ENCODE measurements around the gene UTP11.
A peak's percentile ranks its signal among the peaks of the same experiment; 100 is the strongest.

UTP11 gene

GRCh38 chr1:38045401-38046332 is 33.1 kb downstream of the UTP11 start:
- peak in 3 of 58 donors; percentile 12 to 54 (median 29) for DNase-seq

GRCh38 chr1:38046333-38046883 is 33.9 kb downstream of the UTP11 start, which contains the start of gene POU3F1:
Gene POU3F1, minus strand, starts transcription at chr1:38046793. Its CDS starts 50 bp downstream, at chr1:38046743.
- DNase-seq, result peak in 2 of 58 donors; percentile 46 to 56

GRCh38 chr1:38046884-38047602 is 34.5 kb downstream of the UTP11 start:
- peak; percentile 49 to 94 (median 86) for DNase-seq

DNA sequence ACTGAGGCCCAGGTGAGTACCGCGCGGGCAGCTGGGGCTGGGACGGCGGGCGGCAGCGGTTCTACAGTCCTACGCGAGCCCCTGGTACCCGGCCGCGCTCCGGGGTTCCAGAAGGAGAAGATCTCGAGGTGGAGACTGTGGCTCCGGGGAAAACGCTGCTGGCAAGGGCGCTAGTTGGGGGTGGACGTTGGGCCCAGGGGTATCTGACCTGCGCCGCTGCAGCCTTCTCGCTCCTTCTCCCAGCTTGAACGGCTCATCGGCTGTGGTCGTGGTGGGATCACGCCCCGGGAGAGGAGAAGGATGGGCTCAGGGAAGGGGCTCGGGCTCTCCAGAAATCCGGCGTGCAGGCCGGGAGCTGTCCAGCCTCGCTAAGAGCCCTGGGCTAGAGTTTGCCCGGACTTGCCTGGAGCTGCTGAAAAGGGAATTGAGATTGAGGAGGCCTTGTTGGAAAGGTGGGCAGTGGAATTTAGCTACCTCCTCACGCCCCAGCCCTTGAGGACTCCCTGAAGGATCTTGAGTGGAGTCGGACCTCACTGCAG is 35.1 kb downstream of the UTP11 start:
- DNase-seq, result no peak

DNA sequence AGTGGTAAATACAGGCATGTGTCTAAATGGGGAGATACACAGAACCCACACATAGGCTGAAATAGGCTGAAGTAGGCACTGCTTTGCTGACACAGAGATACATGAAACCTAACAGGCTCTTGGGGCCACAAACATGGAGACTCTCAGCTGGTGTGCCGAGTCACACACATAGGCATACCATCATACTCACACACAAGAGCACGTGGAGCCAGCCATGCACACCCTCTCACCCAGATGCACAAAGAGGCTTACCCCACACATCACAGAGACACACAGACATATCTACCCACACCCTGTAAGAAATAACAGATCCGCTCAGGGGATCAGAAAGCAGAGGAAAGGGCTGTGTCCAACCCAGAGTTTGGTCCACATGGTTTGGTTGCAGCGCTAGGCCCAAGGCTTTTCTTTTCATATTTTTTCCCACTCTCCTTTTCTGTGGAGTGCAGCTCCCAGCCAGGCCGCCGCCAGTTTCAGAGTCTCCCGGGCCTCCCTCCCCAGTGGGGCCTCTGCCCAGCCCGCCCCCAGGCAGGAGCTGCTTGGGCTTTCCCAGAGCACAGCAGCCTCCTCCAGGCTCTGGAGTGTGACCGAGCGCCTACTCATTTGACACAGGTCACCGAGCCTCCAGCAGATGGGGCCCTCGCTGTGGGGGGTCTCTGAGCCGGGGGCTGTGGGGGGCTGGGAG is 38.0 kb downstream of the UTP11 start:
- DNase-seq, result no peak

DNA sequence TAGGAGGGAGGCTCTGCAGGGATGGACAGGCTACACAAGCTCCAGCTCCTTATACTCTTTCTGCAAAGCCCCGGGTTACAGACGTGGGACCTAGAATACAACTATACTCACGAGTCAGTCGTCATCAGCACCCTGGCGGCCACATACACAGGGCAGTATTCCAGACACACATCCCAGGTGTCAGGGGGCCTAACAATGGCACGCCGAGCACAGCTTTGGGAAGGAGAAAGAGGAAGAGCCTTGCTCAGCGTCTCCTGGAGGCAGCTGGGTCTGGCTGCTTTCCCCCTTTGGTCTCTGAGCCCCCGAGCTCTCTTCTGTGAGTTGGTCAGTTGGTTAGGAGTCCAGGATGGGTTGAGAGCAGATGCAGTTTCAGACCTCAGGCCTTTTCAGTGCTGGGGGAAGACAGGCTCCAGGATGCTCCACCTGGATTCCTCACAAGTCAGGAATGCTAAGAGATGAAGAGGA is 38.6 kb downstream of the UTP11 start:
- no peak for DNase-seq

DNA sequence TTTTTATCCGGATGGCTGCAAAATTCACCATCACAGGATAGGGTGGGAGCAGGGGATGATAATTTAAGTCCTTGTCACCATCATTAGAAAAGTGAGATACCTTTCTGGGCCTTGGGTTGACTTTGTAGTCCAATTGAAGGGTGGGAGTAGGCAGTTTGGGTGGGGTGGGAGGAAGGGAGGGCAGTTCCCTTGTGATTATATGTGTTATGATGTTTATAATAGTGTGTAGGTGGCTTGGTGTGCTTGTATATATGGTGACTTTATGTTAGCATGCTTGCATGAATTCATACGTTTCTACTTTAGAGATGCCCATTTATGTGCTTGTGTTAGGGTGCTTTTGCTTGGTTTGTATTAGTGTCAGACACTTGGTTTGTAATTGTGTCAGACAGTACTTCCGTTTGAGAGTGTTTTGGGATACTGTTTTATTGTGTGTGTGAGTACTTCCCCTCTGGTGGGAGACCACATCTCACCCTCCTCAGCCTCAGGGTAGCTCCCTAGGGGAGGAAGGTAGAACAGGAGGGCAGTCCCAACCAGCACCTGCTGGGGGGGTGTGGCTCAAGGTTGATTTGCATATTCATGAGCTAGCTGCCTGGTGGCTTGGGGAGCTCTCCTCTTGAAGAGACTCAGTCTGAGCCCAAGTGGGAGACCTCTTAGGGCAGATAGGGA is 40.3 kb downstream of the UTP11 start:
- no peak for DNase-seq

- no peak for DNase-seq
These were observed 41.0 kb downstream of the UTP11 start for GRCh38 chr1:38053416-38054091.

DNA sequence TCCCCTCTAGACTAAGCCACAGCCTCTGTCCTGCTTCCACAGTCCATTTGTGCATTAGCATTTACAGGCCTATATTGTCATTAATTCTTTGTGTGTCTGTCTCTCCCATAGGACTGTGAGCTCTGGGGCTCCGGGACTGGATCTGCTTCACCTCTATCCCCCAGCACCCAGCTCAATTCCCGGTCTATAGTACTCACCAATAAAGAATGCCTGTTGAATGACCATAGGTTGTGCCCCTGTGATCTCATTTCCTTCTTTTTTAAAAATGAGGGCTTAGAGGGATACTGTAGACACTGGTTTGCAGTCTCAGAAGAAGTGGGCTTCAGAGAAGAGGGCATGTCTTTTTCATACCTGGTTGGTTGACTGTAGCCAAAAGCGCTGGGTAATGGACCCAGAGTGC is 42.9 kb downstream of the UTP11 start:
- no peak for DNase-seq

DNA sequence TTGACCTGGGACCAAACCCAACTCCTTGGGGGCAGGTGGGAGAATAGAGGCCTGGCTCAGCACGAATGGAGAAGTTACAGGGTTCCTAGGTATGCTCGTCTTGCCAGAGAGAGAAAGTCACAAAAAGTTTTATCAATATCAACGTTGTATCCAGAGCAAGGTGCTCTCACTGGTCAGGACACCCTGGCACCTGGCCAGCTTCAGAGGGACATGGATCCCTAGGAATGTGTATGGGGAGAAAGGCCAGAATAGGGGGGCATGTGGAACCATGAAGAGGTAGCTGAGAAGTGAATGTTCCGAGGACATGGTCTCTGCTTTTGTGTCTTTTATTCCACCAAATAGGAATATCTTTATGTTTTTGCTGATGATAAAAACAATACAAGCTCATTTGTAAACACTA is 43.4 kb downstream of the UTP11 start:
- DNase-seq, result no peak

DNA sequence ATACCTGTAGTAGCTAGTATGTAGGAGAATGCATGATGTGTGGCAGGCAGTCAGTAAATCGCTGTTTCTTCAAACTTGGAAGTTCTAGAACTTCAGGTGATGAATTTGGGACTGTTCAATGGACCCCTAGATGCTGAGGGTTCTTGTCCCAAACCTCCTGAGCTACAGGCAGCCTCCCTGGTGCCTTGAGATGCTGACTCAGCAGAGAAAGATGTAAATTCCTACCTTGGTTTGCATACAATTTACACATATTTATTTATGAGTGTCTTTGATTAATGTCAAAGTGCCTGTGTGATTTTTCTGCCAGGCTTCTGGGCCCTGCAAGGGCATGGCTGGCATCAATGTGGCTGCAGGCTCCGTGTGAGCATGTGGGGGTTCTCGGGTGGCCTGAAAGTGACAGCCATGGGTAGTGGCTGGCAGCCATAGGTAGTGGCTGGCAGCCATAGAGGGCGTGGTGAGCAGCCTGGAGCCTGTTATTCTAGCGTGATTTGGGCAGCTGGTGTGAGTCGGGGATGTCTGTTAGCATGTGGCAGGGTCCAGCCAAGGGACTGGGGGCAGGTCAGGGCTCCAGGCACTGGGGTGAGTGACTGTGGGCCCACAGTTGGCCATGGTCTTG is 47.2 kb downstream of the UTP11 start:
- DNase-seq, result no peak

DNA sequence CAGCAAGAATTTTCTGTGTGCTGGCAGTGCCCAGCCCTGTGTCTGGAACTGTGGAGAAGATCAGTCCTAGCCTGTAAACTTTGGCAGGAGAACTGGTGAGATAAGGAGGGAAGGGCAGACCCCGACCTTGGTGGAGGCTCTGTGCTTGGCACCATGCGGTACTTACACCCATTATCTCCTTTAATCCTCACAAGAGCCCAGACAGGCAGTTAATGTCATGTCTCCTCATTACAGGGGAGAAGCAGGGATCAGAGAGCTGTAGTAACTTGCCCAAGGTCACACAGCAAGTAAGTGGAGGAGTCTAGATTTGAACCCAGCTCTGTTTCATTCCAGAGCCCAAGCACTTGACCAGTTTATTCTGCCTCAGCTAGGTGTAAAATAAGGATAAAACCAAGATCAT is 48.0 kb downstream of the UTP11 start:
- no peak for DNase-seq

GRCh38 chr1:38061290-38061689 is 48.8 kb downstream of the UTP11 start:
- DNase-seq, result no peak

DNA sequence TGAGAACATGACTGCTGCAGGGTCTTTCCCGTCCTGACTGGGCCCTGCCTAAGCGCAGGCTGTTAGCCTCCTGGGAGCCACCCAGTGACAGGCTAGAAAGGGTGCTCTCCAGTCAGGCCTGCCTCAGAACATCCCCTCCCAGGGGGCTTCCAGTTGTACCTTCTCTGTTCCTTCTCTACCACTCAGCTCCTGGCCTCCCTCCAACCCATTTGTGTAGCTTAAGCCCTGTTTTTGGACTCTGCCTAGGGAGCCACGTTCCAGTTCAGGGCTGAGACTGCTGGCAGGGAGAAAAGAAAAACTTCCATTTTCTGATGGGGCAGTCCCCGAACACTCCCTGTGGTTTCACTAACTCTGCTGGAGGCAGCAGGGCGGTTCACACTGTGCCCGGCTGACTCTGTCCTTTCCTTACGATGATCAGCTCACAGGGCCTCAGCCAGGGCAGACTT is 49.4 kb downstream of the UTP11 start:
- DNase-seq, result no peak

DNA sequence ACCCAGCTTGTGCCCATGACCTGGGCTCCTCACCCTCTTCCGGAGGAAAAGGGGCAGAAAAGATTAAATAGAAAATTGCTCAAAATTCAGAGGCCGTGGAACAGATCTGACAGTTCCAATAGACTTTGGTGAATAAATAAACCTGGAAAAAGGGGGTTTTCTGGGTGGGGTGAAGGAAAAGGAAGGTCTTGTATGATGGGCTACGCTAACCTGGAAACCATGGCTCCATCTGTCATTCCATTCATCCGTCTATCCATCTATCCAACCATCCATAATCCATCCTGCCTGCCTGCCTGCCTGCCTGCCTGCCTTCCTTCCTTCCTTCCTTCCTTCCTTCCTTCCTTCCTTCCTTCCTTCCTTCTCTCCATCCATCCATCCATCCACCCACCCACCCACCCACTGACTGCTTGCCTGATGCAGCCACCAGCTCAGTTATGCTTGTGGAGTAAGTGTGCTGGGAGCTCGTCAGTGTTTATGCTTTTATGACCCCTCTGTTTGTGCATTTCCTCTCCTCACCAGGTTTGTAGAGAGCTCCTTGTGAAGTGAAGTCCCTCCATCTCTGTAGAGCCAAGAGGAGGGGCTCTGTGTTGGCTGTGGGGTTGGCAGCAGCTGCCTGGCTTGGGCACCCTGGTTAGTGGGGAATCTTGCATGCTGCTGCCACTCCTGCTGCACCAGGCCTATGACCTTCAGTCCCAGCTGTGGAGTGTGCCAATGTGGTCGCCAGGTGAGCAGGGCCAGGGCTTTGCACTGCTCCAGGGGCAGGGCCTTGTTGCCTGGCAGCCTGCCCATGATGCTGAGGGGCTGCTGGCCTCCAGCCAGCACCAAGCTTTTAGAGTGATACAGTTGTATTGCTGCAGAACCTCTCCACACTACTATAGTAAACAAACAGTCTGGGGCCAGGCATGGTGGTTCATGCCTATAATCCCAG is 50.1 kb downstream of the UTP11 start:
- DNase-seq, result no peak

- DNase-seq, result no peak
These were observed 51.1 kb downstream of the UTP11 start for GRCh38 chr1:38063616-38064015.

GRCh38 chr1:38064197-38064903 is 51.8 kb downstream of the UTP11 start:
- peak in 26 of 58 donors; percentile 10 to 68 (median 34) for DNase-seq

Measured in anterior cingulate cortex (tissue), 58 donors.